BE2C (cell line): Measurements from ENCODE around the gene SLC22A16.
"Not testable (repeated sequence)": the region's sequence is repeated elsewhere in the genome, so short reads cannot be mapped to it uniquely, and the experiment has no call there.

Source experiments
- DNase-seq: peaks from one replicate; pipeline ENCODE4 v3.0.0-alpha.2; 2020
- H3K27me3 ChIP-seq: fragments of 250-450 bp; sonication (Bioruptor Pico); 2 replicates; pipeline ENCODE4 v1.5.1; 2020; ENCODE audit warnings: mild to moderate bottlenecking
- H3K36me3 ChIP-seq: fragments of 250-450 bp; sonication (Bioruptor Pico); 2 replicates; pipeline ENCODE4 v1.5.1; 2020; ENCODE audit warnings: mild to moderate bottlenecking
- H3K4me1 ChIP-seq: fragments of 250-450 bp; sonication (Bioruptor Pico); 2 replicates; pipeline ENCODE4 v1.5.1; 2020
- H3K4me3 ChIP-seq: 2 replicates; pipeline ENCODE4 v1.5.1; 2011; ENCODE audit warnings: low read depth, low read length
- H3K9me3 ChIP-seq: fragments of 250-450 bp; sonication (Bioruptor Pico); 2 replicates; pipeline ENCODE4 v1.5.1; 2020
- TF ChIP-seq, protein P1 (sequence below): IDR thresholded peaks from 2 replicates; pipeline ENCODE4 v1.5.1; 2012; ENCODE audit warnings: mild to moderate bottlenecking, low read depth, low read length

SLC22A16 gene

DNA sequence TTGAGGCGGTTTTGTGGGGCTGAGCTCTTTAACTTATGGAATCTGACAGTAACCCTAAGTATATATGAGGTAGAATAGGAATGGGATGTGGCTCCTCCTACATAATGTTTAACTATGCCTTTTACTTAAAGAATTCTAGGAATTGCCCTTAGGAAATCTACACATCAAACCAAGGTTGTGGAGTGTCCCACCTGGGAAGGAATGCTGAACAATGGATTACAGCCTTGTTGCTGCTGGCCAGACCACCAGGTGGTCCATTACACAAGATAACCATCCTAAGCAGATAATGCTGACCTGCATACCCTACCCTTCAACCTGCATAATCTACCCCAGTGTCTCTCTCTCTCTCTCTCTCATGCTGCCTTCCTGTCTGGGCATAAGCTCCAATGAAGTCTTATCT is 35.0 kb upstream of the SLC22A16 start:
- TF ChIP-seq, protein P1, sequence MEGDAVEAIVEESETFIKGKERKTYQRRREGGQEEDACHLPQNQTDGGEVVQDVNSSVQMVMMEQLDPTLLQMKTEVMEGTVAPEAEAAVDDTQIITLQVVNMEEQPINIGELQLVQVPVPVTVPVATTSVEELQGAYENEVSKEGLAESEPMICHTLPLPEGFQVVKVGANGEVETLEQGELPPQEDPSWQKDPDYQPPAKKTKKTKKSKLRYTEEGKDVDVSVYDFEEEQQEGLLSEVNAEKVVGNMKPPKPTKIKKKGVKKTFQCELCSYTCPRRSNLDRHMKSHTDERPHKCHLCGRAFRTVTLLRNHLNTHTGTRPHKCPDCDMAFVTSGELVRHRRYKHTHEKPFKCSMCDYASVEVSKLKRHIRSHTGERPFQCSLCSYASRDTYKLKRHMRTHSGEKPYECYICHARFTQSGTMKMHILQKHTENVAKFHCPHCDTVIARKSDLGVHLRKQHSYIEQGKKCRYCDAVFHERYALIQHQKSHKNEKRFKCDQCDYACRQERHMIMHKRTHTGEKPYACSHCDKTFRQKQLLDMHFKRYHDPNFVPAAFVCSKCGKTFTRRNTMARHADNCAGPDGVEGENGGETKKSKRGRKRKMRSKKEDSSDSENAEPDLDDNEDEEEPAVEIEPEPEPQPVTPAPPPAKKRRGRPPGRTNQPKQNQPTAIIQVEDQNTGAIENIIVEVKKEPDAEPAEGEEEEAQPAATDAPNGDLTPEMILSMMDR, result no peak
- no peak for DNase-seq
- no peaks in the 10 kb centered on the region for H3K4me1 ChIP-seq
- H3K4me3 ChIP-seq, result no peak overlapping the region
- H3K27me3 ChIP-seq, result no peaks in the 10 kb centered on the region
- no peaks in the 10 kb centered on the region for H3K36me3 ChIP-seq
- no peaks in the 10 kb centered on the region for H3K9me3 ChIP-seq

DNA sequence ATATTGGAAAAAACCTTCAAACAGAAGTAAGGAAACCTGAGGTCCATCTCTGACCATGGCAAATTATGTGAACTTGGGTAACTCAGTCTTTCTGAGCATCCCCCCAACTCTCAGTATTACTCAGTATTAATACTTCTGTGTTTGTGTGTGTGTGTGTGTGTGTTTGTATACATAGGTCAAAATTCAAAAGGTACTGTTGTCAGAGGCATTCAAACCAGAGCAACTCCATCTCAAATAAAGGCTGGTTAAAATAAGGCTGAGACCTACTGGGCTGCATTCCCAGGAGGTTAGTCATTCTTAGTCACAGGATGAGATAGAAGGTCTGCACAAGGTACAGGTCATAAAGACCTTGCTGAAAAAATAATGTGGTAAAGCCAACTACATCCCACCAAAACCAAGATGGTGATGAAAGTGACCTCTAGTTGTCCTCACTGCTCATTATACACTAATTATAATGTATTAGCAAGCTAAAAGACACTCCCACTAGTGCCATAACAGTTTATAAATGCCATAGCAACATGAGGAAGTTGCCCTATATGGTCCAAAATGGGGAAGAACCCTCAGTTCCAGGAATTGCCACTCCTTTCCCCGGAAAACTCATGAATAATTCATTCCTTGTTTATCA is 33.3 kb upstream of the SLC22A16 start:
- no peaks in the 10 kb centered on the region for H3K4me1 ChIP-seq
- H3K27me3 ChIP-seq, result no peaks in the 10 kb centered on the region
- no peak for DNase-seq
- no peaks in the 10 kb centered on the region for H3K36me3 ChIP-seq
- TF ChIP-seq, protein P1, result no peak
- no peaks in the 10 kb centered on the region for H3K9me3 ChIP-seq
- no peak overlapping the region for H3K4me3 ChIP-seq

DNA sequence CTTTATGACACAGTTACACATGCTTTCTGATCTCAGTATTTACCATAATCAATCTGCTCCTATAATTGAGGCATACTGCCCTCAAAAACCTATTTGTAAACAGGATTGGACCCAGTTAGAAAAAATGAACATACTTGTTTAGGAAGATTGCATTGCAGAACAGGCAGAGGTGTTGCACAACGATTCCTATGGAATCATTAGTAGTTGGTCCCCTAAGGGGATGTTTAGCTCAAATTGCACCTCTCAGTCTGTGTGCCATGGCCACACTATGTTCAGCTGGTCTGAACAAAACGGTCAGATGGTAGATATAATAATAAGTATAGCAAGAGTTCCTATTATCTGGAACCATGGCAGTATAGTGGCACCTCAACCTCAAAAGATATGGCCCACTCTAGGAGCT is 28.5 kb upstream of the SLC22A16 start:
- DNase-seq, H3K36me3 ChIP-seq, H3K27me3 ChIP-seq, H3K4me1 ChIP-seq, H3K9me3 ChIP-seq, H3K4me3 ChIP-seq: not testable (repeated sequence)

DNA sequence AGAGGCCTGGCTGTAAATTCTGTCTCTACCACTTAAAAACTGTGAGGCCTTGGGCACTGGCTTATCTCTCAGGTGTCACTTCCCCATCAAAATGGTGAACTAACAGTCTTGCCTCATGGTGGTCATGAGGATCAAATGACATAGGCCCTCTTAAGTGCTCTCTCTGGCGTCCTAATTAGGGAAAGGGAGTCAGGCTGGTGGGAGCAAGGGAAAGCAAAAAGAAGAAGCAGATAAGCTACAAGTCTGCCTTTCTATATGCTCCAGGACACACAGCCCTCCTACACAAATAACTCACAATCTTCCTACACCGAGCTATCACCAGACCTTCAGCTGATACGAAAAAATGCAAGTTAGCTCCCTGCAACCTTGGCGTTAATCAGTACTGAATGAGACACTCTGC is 19.5 kb upstream of the SLC22A16 start:
- Histone ChIP-seq H3K36me3 (no peaks in the 10 kb centered on the region), H3K27me3 (no peaks in the 10 kb centered on the region), H3K4me3 (no peak overlapping the region), H3K4me1 (peaks cover 8% of the 10 kb centered on the region), H3K9me3 (peaks cover 3% of the 10 kb centered on the region; the same call in 1 of the 2 replicates)
- no peak for DNase-seq
- TF ChIP-seq, protein P1, result no peak

DNA sequence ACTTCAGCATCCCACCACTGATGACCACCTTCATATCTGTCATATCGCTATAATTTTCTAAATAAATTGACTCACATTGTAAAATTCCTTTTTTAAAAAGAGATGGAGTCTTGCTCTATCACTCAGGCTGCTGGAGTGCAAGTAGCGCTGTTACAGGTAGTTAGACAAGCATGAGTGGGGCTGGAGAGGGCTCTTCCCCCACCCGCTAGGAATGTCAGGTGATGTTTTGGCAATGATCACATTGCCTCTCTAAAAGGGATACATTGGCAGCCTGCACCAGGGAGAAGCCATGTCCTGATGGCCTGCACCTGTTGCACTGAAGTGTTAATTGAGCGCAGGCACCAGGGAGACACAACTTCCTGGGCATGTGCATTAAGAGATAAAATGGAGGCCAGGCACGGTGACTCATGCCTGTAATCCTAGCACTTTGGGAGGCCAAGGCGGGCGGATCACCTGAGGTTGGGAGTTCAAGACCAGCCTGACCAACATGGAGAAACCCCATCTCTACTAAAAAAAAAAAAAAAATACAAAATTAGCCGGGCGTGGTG is 16.9 kb upstream of the SLC22A16 start:
- TF ChIP-seq, protein P1, result no peak
- Histone ChIP-seq H3K4me1 (peaks cover 8% of the 10 kb centered on the region), H3K9me3 (peaks cover 3% of the 10 kb centered on the region; the same call in 1 of the 2 replicates)

DNA sequence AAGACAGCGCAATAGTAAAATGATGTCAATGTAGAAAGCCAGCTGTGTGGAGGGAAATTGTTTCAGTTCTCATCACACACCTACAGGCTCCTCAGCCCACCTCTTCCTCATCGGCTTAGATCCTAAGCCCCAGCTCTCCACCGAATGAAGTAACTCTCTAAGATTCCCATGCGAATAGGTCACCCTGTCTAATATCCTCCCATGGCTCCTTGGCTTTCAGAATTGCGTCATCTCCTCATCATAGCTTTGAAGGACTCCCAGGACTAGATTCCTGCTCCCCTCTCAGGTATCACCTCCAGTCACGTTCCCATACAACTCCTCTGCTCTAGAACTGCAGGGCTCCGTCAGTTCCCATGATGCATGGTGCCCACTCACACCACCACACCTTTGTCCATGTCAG is 16.2 kb upstream of the SLC22A16 start:
- Histone ChIP-seq H3K4me1 (peaks cover 1% of the 10 kb centered on the region), H3K9me3 (peaks cover 3% of the 10 kb centered on the region; the same call in 1 of the 2 replicates), H3K36me3 (no peaks in the 10 kb centered on the region), H3K27me3 (no peaks in the 10 kb centered on the region), H3K4me3 (no peak overlapping the region)
- TF ChIP-seq, protein P1, result no peak
- DNase-seq, result no peak

More for the DNA sequence above, 16.9 kb upstream of the SLC22A16 start:
- Histone ChIP-seq H3K4me3 (no peak overlapping the region), H3K36me3 (no peaks in the 10 kb centered on the region), H3K27me3 (no peaks in the 10 kb centered on the region)
- no peak for DNase-seq
